ENCODE results near the gene TLE6. TPM values are rescaled to one million over a fixed set of nuclear protein-coding genes. Genes with fewer than 3 reads are reported as not detected.
"Not testable (repeated sequence)": the region's sequence is repeated elsewhere in the genome, so short reads cannot be mapped to it uniquely, and the experiment has no call there.

Gene TLE6
- total RNA-seq, 2 donors from 2014 or later, result 4.1 to 4.2 TPM

DNA sequence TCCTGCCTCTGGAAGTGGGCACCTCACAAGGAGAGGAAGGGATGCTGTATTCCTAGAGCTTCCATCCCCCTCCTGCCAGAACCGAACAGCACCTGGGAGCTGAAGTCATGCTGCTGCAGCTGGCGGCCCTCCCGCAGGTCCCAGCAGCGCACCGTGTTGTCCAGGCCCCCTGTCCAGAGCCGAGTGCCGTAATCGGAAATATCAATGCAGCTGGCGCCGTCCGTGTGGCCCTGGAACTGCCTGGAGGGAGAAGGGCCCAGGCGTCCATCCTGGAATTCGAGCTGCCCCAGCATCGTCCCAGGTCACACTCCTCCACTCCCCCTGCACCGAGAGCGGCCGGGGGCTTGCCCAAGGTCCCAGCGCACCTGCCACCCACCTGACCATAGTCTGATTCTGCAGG, 28.0 kb downstream of the TLE6 start:
- H3K27me3 Mint-ChIP-seq, result no peaks in the 10 kb centered on the region
- H3K27ac Mint-ChIP-seq, result no peak overlapping the region
- H3K4me3 Mint-ChIP-seq, result no peak overlapping the region
- no peaks in the 10 kb centered on the region for H3K4me1 Mint-ChIP-seq
- no peak for ATAC-seq (replicated peaks)
- no peaks in the 10 kb centered on the region for H3K36me3 Mint-ChIP-seq (ENCODE audit: low read depth)
- H3K9me3 Mint-ChIP-seq, result no peaks in the 10 kb centered on the region

GRCh38 chr19:3006075-3006767, 28.9 kb downstream of the TLE6 start:
- Mint-ChIP-seq H3K36me3 (ENCODE audit: low read depth) (no peaks in the 10 kb centered on the region), H3K27me3 (no peaks in the 10 kb centered on the region), H3K4me3 (no peak overlapping the region), H3K4me1 (no peaks in the 10 kb centered on the region), H3K9me3 (no peaks in the 10 kb centered on the region), H3K27ac (no peak overlapping the region)
- ATAC-seq (replicated peaks), result peak; percentile 14

- H3K27me3 Mint-ChIP-seq, result no peaks in the 10 kb centered on the region
- H3K27ac Mint-ChIP-seq, result no peak overlapping the region
- H3K4me3 Mint-ChIP-seq, result no peak overlapping the region
- no peaks in the 10 kb centered on the region for H3K9me3 Mint-ChIP-seq
- no peak for ATAC-seq (replicated peaks)
- no peaks in the 10 kb centered on the region for H3K4me1 Mint-ChIP-seq
- no peaks in the 10 kb centered on the region for H3K36me3 Mint-ChIP-seq (ENCODE audit: low read depth)
These were observed 30.6 kb downstream of the TLE6 start for GRCh38 chr19:3007975-3008374.

- no peaks in the 10 kb centered on the region for H3K27me3 Mint-ChIP-seq
- H3K9me3 Mint-ChIP-seq, result no peaks in the 10 kb centered on the region
- no peak overlapping the region for H3K27ac Mint-ChIP-seq
These were observed 31.6 kb downstream of the TLE6 start for GRCh38 chr19:3008994-3009393.

DNA sequence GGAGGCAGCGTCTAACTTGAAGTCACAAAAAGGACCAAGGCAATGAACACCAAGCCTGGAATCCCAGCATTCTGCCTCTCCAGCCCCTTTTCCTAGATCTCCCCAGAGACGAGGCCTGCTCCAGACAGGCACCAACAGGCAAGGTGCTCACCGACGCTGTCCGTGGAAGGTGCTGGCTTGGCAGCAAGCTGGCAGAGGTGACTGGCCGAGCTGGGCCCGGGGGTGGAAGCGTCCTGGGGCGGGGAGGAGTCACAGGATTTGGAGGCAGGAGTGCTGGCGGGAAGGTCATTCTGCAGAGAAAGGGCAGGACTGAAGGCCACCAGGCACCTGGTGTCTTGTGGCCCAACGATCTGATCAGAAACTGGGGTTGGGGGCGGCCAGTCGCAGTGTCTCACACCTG, 33.5 kb downstream of the TLE6 start:
- ATAC-seq (replicated peaks), result no peak
- no peaks in the 10 kb centered on the region for H3K9me3 Mint-ChIP-seq
- H3K27ac Mint-ChIP-seq, result no peak overlapping the region
- H3K36me3 Mint-ChIP-seq (ENCODE audit: low read depth), result no peaks in the 10 kb centered on the region
- H3K27me3 Mint-ChIP-seq, result no peaks in the 10 kb centered on the region
- H3K4me1 Mint-ChIP-seq, result no peaks in the 10 kb centered on the region
- no peak overlapping the region for H3K4me3 Mint-ChIP-seq

More at GRCh38 chr19:3008994-3009393, 31.6 kb downstream of the TLE6 start:
- H3K36me3 Mint-ChIP-seq (ENCODE audit: low read depth), result no peaks in the 10 kb centered on the region
- H3K4me1 Mint-ChIP-seq, result no peaks in the 10 kb centered on the region
- ATAC-seq (replicated peaks), result no peak
- H3K4me3 Mint-ChIP-seq, result no peak overlapping the region

GRCh38 chr19:3012059-3012458, 34.7 kb downstream of the TLE6 start:
- not testable (repeated sequence) for H3K9me3 Mint-ChIP-seq; H3K4me1 Mint-ChIP-seq; H3K27ac Mint-ChIP-seq; H3K4me3 Mint-ChIP-seq; ATAC-seq (replicated peaks); H3K36me3 Mint-ChIP-seq (ENCODE audit: low read depth); H3K27me3 Mint-ChIP-seq

GRCh38 chr19:3012621-3013262, 35.4 kb downstream of the TLE6 start:
- no peaks in the 10 kb centered on the region for H3K4me1 Mint-ChIP-seq
- no peak for ATAC-seq (replicated peaks)
- no peaks in the 10 kb centered on the region for H3K9me3 Mint-ChIP-seq
- H3K27me3 Mint-ChIP-seq, result no peaks in the 10 kb centered on the region
- H3K36me3 Mint-ChIP-seq (ENCODE audit: low read depth), result no peaks in the 10 kb centered on the region
- no peak overlapping the region for H3K4me3 Mint-ChIP-seq
- H3K27ac Mint-ChIP-seq, result no peak overlapping the region

DNA sequence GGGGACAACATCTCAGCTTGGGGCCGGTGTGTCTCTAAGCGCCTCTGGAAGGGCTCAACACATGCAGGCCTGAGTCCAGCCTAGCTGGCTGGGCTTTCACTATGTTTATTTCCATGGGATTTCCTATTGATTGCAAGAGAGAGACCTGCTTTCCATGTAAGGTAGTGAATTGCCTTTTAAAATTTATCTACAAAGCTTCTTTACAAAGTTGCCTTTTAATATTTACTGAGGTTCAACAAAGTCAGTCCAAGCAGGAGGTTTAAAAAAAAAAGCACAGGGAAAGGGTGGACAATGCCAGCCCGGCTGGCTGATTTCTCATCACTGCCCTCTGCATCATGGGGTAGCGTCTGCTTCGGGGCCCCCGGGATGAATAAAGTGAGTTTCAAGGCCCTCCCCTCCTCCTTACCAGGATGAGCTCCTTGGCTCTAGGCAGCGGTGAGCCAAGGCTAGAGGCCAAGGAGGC, 35.9 kb downstream of the TLE6 start:
- Mint-ChIP-seq H3K27me3 (no peaks in the 10 kb centered on the region), H3K4me3 (no peak overlapping the region), H3K27ac (no peak overlapping the region), H3K9me3 (no peaks in the 10 kb centered on the region), H3K4me1 (no peaks in the 10 kb centered on the region), H3K36me3 (ENCODE audit: low read depth) (no peaks in the 10 kb centered on the region)
- no peak for ATAC-seq (replicated peaks)

DNA sequence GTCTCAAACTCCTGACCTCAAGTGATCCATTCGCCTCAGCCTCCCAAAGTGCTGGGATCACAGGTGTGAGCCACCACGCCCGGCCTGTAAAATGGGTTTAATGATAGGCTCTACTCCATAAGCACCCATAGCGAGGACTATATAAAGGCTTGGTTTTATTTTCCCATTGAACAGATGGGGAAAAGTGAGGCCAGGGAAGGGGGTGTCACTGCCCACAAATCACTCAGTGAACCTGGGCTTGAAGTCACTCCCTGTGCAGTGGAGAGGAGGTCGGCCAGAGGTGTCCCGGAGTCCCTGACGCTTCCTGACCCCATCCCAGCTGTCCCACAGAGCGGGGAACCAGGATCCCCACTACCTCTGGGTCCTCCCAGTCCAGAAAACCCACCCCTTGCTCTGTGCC, 36.8 kb downstream of the TLE6 start:
- ATAC-seq (replicated peaks), result no peak
- H3K27me3 Mint-ChIP-seq, result no peaks in the 10 kb centered on the region
- no peak overlapping the region for H3K27ac Mint-ChIP-seq
- no peaks in the 10 kb centered on the region for H3K4me1 Mint-ChIP-seq
- H3K36me3 Mint-ChIP-seq (ENCODE audit: low read depth), result no peaks in the 10 kb centered on the region
- H3K9me3 Mint-ChIP-seq, result no peaks in the 10 kb centered on the region
- no peak overlapping the region for H3K4me3 Mint-ChIP-seq

DNA sequence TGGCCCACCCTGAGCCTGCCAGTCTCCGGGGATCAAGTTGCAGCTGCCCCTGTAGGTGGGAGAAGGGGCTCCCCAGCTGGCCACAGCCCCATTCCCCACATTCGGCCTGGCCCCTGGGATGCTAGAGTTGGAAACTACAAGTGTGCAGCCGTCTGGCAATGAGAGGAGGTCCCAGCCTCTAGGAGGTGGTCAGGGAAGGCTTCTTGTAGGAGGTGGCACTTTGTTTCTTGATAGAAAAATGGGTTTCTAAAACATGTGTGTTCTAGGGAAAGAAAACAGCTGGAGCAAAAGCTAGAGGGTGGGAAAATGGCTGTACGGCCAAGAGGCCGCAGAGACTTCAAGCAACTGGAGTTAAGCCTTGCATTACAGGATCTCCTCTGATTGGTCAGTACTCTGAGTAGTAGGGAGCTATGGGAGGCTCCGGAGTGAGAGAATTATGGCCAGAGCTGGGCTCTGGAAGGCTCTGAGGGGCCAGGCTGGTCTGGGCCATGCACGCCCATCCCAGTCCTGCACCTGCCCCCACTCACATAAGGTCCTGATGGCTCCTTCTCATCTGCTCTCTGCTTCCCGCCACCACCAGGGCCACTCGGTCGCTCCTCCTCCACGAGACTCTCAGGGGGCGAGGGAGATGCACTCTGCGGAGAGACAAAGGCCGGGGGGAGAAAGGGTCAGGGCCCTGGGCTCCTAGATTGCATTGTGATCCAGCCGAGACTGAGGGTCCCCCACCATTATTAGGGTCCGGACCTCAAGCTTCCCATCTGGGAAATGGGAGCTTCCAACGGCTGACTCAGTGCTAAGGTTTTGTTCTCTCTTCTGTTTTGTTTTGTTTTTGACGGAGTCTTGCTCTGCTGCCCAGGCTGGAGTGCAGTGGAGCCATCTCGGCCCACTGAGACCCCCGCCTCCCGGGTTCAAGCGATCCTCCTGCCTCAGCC, 38.0 kb downstream of the TLE6 start:
- Mint-ChIP-seq H3K4me3 (no peak overlapping the region), H3K27ac (no peak overlapping the region), H3K27me3 (no peaks in the 10 kb centered on the region), H3K4me1 (no peaks in the 10 kb centered on the region), H3K9me3 (no peaks in the 10 kb centered on the region), H3K36me3 (ENCODE audit: low read depth) (no peaks in the 10 kb centered on the region)
- ATAC-seq (replicated peaks), result no peak

DNA sequence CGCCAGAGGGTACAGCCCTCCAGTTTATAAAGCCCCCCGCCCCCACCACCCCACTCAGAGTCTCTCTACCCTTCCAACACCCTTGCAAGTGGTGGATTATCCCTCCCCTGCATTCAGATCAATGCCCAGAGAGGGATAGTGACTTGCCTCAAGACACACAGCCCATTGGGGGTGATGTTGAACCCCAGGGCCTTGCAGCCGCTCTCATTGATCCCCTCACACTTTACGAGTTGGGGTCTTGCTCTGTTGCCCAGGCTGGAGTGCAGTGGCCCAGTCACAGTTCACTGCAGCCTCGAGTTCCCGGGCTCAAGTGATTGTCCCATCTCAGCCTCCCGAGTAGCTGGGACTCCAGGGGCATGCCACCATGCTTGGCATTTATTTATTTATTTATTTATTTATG, 40.6 kb downstream of the TLE6 start:
- no peaks in the 10 kb centered on the region for H3K9me3 Mint-ChIP-seq
- no peaks in the 10 kb centered on the region for H3K27me3 Mint-ChIP-seq
- no peaks in the 10 kb centered on the region for H3K4me1 Mint-ChIP-seq
- ATAC-seq (replicated peaks), result no peak
- no peaks in the 10 kb centered on the region for H3K36me3 Mint-ChIP-seq (ENCODE audit: low read depth)
- H3K27ac Mint-ChIP-seq, result no peak overlapping the region
- H3K4me3 Mint-ChIP-seq, result no peak overlapping the region

- Mint-ChIP-seq H3K9me3 (no peaks in the 10 kb centered on the region), H3K27ac (no peak overlapping the region), H3K4me3 (no peak overlapping the region), H3K27me3 (no peaks in the 10 kb centered on the region), H3K4me1 (peaks cover 1% of the 10 kb centered on the region), H3K36me3 (ENCODE audit: low read depth) (no peaks in the 10 kb centered on the region)
- no peak for ATAC-seq (replicated peaks)
These were observed 42.0 kb downstream of the TLE6 start for GRCh38 chr19:3019211-3019854.

DNA sequence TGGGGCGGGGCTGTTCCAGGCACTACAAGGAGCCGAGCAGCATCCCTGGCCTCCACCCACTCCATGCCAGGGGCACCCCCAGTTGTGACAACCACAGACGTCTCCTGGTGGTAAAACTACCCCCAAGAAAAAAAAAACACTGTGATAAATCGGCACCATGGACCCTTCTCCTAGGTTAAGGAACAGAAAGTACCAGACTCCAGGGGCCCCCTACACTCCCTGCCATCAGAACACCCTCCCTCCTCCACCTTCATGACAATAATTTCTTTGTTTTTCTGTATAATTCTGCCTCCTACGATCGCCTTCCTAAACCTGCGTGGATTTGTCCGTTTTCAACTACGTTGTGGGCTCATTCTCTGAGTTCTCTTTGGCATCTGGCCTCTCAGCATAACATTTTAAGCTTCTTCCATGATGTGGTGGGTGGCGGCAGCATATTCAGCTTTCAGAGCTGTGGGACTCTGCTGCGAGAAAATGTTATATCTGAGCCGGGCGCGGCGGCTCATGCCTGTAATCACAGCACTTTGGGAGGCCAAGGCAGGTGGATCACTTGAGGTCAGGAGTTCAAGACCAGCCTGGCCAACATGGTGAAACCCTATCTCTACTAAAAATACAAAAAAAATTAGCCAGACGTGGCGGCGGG, 43.1 kb downstream of the TLE6 start:
- Mint-ChIP-seq H3K9me3 (no peaks in the 10 kb centered on the region), H3K36me3 (ENCODE audit: low read depth) (no peaks in the 10 kb centered on the region), H3K27ac (no peak overlapping the region), H3K4me1 (peaks cover 5% of the 10 kb centered on the region), H3K27me3 (peaks cover 1% of the 10 kb centered on the region), H3K4me3 (no peak overlapping the region)
- no peak for ATAC-seq (replicated peaks)

- Mint-ChIP-seq H3K27me3 (peaks cover 6% of the 10 kb centered on the region), H3K4me3 (peak overlapping the region; percentile 44), H3K36me3 (ENCODE audit: low read depth) (no peaks in the 10 kb centered on the region), H3K4me1 (peaks cover 5% of the 10 kb centered on the region), H3K27ac (no peak overlapping the region), H3K9me3 (no peaks in the 10 kb centered on the region)
- peak; percentile 91 for ATAC-seq (replicated peaks)
These were observed 47.1 kb downstream of the TLE6 start for GRCh38 chr19:3024509-3024869.

Measured in activated T-helper 17 cell treated with anti-CD3 and anti-CD28 coated beads, Interleukin-2, amount 50 U/mL, for 72 hours (primary cell).